GM21825 (cell line): ENCODE results near the gene CHRNG.

ENCODE experiments used
- ATAC-seq: cut with Tn5 transposase; IDR thresholded peaks from one replicate; pipeline ENCODE4 v1.9.1; 2021; ENCODE audit warnings: mild to moderate bottlenecking, moderate library complexity; ENCODE audit not compliant: unreplicated experiment

The CHRNG gene, protein sequence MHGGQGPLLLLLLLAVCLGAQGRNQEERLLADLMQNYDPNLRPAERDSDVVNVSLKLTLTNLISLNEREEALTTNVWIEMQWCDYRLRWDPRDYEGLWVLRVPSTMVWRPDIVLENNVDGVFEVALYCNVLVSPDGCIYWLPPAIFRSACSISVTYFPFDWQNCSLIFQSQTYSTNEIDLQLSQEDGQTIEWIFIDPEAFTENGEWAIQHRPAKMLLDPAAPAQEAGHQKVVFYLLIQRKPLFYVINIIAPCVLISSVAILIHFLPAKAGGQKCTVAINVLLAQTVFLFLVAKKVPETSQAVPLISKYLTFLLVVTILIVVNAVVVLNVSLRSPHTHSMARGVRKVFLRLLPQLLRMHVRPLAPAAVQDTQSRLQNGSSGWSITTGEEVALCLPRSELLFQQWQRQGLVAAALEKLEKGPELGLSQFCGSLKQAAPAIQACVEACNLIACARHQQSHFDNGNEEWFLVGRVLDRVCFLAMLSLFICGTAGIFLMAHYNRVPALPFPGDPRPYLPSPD

DNA sequence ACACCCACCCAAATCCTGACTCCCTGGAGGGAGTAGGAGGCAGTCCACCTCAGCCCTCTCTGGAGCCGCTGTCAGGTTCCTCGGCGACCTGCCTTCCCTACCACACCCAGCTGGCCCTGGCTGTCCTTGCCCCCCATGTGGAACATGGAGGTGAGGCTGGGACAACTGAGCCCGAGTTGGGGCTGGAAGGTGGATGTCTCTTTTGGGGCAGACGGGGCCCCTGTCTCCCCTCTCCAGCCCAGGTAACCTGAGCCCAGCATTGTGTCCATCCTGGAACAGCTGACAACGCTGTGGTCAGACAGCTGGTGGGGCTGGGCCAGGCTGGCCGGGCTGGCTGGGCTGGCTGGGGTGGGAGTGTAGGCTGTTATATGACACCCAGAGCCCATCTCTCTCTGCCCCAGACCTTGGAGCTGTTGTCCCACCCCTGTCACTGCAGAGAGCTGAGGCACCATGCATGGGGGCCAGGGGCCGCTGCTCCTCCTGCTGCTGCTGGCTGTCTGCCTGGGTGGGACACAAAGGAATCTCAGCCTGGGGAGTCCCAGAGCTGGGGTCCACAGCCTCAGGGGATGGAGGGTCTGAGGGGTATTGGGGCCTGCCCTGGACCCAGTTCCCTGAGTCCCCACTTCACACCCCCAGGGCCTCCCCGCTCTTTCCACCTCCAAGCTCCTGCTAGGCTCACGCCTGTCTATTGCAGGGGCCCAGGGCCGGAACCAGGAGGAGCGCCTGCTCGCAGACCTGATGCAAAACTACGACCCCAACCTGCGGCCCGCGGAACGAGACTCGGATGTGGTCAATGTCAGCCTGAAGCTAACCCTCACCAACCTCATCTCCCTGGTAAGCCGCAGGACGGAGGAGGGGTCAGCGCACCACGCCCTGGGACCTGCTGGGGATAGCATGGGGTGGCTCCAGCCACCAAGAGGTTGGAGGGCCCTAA, at the start of gene CHRNG:
Gene CHRNG (plus strand): TSS at position 395 of the 934 bp plus-strand sequence. CDS start 56 bp downstream, at position 451.
- ATAC-seq: no peak

DNA sequence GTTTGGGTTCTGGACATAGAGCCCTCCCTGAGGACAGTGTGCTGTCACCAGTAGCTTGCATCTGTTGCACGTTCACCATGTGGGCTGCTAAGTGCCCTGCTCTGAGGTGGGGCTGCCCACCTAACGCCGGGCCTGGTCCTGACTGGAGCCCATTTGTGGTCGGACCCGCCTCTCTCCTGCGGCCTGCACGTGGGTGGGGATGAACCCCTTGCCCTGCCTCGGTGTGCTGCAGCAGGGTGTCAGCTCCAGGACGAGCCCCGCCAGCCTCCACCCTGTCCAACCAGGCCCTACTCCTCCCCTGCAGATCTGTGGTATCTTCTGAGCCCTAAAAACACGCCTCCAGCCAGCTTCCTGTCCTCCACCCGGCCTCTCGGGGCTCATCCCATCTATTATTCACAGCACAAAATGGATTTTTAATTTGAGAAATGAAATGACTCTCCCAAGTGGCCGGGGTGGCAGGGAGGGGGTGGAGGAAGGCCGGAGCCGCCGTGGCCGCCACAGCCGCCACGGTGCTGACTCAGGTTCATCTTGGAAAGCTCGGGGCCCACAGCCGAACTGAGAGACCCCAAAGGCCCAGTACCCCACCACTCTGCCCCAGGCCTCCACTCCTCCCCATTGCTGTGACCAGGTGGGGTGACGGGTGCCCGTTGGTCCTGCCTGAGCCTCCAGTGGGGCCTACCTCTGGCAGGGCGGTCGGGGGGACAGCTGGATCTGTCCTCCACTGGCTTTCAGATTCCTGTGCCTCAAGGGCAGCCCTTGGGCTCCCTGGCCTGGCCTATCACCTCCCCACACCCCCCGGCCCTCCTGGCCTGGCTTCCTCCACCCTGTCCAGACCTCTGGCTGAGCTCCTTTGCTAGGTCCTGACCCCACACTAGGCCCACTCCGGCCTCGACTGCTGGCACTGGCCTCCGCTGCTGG, 49.0 kb upstream of the CHRNG start:
- no peak for ATAC-seq

DNA sequence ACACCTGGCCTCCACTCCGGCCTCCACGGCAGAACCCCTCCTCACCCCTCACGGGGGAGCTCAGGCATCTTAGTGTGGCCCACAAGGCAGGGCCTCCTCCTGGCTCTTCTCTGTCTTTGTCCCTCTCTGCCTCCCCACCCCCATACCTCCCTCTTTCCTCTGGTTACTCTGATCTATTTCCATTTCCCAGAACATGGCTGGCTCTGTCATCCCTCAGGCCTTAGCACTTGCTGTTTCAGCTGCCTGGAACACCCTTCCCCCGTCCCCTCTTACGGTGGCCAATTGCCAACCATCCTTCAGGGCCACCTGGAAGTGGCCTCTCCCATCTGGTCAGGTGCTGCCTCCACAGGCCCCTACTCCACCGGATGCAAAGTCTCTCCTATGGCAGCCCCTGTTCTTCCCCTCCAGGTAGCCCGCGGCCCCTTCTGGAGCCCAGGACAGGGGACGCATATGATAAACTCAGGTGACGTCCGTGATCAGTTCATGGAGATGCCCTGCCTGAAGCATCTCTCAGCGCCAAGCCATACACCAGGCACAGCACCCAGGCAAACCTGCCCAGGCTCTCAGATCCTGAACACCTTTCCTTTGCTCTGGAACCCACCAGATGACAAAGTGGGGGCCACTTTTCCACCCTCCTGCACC, 48.2 kb upstream of the CHRNG start:
- ATAC-seq: no peak

DNA sequence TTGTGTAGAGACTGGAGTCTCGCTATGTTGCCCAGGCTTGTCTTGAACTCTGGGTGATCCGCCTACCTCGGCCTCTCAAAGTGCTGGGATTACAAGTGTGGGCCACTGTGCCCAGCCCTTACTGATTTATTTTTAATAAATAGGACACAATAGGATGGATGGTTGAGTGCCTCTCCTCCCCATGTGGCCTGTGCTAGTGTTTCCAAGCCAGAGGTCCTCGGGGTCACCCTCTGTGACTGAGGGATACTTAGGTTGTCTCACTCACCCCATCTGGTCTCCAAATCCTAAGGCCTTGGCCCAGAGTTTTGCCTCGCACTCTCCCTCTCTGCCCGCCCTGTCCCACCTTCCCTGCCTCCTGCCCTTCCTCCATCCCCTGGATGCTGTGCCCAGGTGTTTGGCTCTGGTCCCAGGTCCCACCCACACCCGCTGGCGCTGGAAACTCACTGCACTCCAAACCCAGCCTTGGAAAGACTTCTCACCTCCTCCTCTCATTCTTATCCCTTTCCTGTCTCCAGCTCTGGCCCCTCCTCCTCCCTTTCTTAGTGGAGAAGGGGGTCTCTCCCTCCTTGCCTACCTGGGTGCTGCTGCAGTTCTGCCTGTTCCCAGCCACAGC, 47.1 kb upstream of the CHRNG start:
- no peak for ATAC-seq

DNA sequence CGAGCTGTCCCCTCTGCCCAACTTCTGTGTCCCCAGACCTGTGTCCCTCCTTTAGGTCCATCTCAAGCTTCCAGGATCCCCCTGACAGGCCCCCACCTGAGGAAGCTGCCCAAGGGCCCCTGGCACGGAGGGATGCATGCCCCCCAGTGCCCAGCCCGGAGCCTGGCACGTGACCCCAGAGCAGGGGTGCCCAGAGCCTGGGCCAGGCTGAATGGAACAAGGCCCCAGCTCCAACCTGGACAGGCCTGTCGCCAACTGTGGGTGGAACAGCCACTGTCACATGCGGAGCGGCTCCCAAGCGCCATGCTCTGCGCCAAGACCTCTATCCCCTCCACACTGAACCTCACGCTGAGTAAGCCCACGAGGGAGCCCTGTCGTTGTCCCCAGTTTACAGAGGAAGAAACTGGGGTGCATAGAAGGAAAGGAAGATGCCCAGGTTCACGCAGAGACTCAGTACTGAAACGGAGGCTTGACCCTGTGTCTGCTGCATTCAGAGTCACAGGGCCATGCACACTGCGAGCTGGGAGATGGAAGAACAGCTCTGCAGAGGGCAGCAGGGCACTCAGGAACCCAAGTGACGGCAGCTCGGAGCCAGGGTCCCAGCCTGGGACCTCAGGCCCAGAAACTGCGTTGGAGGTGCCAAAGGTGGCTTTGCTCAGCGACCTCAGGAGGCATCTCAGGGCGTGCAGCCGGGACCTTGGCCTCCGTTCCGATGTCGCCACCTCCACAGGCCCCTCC, 46.4 kb upstream of the CHRNG start:
- no peak for ATAC-seq

DNA sequence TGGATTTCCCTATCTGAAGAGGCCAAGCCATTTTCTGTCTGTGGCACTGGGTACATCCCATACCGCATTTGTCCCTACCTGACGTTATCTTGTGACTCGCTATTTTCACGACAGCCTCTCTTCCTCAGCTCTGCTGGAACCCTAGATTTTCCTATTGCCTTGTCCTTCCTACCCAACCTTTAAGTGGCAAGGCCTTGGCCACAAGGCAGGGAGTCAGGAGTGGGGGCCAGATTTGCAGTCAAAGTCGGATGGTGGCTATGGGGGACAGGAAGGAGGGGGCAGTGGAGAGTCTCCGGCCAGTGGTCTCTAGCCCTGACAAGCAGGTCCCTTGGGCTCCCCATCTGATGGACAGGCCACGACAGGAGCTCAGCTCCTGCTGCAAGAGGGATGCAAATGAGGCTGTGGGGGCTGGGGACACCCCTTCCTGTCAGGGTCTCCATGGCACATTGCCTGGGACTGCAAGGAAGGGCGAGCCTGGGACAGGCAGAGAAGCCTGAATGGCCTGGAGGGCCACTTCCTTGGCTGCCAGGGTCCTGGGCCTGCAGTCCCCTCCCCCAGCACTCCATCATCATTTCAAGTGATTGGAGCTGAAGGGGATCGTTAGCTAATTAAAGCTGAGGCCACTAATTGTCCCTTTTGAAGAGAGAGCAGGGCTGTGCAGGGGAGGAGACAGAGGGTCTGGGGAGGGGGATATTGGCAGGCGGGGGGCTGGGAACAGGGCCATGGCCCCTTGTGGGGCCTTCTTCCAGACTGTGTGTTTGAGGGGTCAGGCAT, 45.6 kb upstream of the CHRNG start:
- ATAC-seq: no peak

DNA sequence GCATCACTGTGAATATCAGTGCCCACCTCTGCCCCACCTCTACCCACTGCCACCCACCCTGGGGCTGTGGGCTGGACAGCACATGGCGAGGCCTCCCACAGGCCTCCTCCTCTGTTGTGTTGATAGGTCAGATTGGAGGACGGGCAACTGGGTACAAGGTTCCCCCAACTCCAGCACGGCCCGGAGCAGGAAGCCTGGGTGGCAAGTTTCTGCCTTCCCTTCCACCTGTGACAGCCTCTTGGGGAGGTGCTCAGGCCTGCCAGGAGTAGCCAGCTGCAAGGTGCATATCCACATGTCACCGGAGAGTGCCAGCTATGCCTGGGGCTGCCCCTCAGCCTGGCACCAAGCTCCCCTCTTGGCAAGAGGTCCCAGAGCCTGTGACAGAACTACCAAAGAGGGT, 45.0 kb upstream of the CHRNG start:
- ATAC-seq: no peak

DNA sequence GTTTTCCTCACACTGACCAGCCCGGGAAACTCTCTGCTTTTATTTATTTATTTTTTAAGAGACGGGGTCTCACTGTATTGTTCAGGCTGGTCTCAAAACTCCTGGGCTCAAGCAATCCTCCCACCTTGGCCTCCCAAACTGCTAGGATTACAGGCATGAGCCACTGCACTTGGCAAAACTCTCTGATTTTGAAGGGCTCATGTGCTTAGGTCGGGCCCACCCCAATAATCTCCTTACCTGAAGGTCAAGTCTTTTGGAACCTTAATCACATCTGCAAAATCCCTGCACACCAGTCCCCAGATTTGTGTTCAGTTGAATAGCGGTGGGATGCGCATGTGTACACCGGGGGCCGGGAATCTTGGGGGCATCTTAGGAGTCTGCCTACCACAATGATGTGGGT, 44.2 kb upstream of the CHRNG start:
- ATAC-seq: no peak

DNA sequence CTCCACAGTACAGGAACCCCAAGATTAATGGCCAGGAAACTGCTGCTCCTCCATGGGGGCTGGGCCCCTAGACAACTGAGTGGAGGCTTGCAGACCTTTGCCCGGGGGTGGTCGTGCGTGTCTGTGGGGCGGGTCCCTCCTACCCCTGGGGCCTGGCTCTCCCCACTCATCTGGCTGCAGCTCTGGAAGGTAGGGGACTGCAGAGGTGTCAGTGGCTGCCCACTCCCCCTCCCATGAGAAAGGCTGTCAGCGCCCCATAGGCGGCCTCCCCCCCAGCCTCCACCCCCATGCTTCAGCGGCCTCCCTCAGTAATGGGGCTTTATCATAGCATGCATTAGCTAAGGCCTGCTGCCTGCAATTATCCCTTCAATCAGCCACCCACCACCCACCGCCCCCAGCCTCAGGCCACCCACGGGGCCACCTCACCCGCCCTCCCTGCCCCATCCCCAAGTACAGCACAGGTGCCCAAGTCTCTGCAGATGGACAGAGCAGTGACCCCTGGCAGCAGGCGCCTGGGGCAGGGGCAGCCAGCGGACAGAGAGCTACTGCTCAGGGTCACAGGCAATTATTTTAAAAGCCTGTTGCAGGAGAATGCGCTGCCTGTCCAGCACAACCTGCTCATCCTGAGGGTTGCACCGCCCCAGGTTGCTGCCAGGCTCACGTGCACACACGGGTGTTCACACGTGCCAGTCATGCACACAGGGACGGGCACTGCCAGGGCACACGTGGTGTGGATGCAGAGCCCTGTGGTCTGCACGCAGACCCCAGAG, 42.8 kb upstream of the CHRNG start:
- ATAC-seq: no peak

DNA sequence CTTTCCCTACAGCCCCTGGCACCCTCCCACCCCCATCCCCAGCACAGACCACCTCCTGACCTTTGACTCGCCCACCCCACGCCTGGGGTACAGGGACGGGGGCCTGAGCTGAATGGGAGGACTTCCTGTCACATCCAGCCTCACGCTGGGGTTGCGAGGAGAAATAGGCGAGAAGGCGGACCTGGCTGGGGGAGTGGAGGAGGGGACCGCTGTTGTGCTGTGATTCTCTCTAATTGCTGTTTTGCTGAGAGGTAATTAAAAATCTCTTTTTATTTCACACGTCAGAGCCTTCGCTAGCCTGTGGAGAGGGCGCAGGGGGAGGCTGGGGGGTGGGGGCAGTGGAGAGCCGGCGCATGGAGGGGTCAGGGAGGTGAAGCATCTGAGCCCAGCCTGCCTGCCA, 42.1 kb upstream of the CHRNG start:
- ATAC-seq: no peak

DNA sequence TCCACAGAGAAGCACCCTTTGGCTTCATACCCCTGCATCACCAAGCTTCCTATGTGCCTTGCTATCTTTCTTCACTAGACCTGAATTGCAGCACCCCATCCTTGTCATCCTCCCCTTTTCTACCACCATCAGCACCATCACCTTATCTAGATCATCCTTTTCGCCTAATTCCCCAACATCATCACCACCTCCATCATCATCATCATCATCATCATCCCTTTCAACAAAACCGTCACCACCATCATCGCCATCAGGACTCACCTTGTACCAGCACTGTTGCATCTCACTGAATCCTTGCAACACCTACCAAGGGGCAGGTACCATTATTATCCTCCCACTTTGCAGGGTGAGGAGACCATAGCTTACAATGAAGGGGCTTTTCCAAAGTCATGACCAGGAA, 41.0 kb upstream of the CHRNG start:
- ATAC-seq: no peak

DNA sequence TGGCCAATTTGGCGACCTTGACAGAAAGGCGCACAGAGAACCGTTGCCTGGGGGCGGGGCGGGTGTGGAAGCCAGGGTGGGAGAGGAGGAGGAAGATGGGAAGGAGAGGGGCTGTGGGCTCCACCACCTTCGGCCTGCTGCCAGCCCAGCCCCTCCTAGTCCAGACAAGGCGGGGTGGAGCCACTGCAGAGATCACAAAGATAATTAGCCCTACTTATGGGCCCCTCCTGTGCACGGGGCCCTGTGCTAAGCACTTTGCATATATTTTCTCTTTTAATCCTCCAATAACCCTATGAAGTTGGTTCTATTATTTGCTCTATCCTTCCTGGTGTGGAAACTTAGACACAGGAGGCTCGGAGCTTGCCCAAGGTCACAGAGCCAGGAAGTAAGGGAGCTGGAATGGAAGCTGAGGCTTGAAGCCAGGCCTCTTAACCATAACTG, 38.1 kb upstream of the CHRNG start:
- ATAC-seq: no peak

DNA sequence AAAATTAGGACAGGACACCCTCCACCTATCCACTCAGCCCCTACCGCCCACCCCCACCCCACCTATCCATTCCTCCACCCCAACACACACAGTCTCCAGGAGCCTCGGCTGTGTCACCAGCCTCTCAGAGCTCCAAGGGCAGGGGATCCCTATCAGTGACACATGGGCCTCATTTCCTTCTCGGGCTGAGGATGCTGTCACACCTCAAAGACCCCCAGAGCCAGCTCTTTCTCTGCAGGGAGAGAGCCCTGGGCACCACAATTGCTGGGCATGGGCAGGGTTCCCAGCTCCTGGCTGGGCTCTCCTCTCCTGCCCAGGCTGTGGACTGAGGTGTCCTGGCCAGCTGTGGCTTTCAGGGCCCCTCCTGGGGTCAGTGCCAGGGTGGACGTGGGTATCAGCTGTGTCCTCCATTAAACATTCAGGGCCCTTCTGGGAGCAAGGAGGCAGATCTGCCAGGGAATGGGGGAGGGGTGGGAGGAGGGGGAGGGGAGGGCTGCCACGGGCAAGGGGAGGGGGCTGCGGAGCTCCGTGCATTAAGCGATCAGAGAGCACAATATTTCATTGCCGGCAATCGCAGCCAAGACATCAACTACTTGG, 37.6 kb upstream of the CHRNG start:
- no peak for ATAC-seq

DNA sequence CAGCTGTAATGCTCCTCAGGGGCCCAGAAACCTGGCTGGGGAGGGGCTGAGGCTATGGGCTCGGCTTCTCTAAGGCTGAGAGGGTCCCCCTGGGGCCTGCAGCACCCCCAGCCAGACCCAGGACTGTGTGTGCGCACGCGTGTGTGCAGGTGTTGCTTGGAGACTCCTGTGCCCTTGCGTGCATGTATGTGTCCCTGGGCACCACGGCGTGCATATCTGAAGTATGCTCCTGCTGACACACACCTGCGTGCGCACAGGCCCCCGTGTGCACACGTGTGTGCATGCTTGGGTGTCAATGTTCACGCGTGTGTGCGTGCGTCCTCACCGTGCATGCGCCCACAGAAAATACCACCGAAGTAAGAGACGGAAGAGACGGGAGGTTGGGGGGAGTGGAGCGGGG, 37.0 kb upstream of the CHRNG start:
- ATAC-seq: no peak

DNA sequence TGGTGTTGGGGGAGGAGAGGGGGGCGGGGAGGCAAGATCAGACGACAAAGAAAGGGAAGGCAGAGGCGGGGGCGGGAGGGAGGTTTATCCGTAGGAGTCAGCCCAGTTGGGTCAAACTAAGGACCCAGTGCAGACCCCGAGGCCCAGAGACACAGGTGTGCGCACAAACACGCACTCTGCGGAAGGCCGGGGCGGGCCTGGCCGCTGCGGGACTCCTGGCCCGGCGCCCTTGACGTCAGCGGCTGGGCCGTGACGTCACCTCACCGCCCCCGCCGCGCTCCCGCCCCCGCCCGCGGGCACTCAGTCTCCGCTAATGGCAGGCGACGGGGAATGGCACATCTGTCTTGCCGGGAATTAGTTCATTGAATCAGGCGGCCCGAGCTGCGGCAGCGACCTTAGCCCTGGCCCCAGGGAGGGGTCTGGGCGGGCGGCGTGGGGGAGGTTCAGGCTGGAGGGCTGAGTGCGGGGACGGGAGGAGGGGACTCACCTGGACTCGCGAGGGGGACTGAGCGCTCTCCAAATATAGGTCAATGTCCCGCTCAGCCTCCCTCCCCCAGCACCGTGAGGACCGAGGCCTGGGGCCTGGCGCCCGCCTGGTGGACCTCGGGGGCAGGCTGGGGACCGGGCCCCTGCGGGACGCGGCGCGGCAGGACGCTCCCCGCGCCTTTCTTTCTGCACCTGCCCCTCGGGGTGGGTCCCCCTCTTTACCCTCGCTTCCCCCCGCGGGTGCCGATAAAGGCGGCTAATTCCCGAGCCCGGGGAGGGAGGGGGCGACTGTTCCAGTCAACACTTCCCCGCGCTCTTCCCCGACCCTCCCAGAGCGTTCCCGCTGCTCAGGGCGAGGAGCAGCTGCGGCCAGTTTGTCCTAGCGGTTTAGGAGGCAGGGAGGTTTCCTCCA, 36.3 kb upstream of the CHRNG start:
- no peak for ATAC-seq

DNA sequence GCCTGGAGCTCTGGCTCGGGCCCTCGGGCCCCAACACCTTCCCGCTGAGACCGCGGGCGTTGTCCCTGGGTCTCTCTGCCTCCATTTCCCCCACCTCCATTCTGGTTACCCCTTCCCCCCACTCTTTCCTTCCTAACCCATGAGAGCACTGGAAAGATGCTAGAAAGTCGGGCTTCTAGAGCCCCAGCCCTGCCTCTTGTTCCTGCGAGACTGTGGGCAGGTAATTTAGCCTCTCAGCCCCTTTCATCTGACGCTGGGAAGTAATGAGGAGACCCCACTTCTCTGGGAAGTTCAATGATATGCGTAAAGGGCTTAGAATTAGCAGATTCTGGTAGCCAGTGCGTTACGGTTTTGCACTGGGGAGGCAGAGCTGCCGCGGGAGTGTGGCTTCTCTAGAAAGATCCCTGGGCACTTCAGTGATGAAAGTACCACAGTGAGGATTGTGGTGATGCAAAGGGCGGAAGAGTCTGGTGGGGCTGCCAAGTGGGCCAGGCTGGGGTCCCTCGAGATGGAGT, 35.6 kb upstream of the CHRNG start:
- ATAC-seq: no peak
